GM12801 (cell line): ENCODE data around the gene UBQLN1.

Experiments
- CTCF ChIP-seq: IDR thresholded peaks from one replicate; pipeline ENCODE4 v1.5.1; 2011; ENCODE audit warnings: control low read depth; ENCODE audit not compliant: insufficient read length; ENCODE audit errors: extremely low read depth

Gene UBQLN1

GRCh38 chr9:83721509-83721908 lies 13.8 kb upstream of the UBQLN1 start:
- TF ChIP-seq CTCF: no peak

GRCh38 chr9:83715794-83716193 lies 8.0 kb upstream of the UBQLN1 start:
- no peak for TF ChIP-seq CTCF

- no peak for TF ChIP-seq CTCF
Observed at GRCh38 chr9:83715221-83715620, 7.5 kb upstream of the UBQLN1 start.

- no peak for TF ChIP-seq CTCF
Observed at GRCh38 chr9:83714329-83714728, 6.6 kb upstream of the UBQLN1 start.

- no peak for TF ChIP-seq CTCF
Observed at GRCh38 chr9:83708515-83709158, 879 bp upstream of the UBQLN1 start.

GRCh38 chr9:83707518-83707767 lies 315 bp downstream of the UBQLN1 start:
- no peak for TF ChIP-seq CTCF

- no peak for TF ChIP-seq CTCF
Observed at GRCh38 chr9:83706676-83707517, 861 bp downstream of the UBQLN1 start.
